Measurements from ENCODE around the gene ST6GALNAC4.

Gene ST6GALNAC4

GRCh38 chr9:127912296-127912695, 4.5 kb downstream of the ST6GALNAC4 start:
- DNase-seq (ENCODE audit: low spot score), result no peak

GRCh38 chr9:127910613-127911205, 6.1 kb downstream of the ST6GALNAC4 start:
- no peak for DNase-seq (ENCODE audit: low spot score)

GRCh38 chr9:127909839-127910273, 7.0 kb downstream of the ST6GALNAC4 start:
- no peak for DNase-seq (ENCODE audit: low spot score)

- DNase-seq (ENCODE audit: low spot score), result no peak
These were observed 8.2 kb downstream of the ST6GALNAC4 start for GRCh38 chr9:127908660-127908926.

- no peak for DNase-seq (ENCODE audit: low spot score)
These were observed 8.8 kb downstream of the ST6GALNAC4 start for GRCh38 chr9:127907867-127908659.

GRCh38 chr9:127905788-127906191, 11.1 kb downstream of the ST6GALNAC4 start:
- peak; percentile 79 for DNase-seq (ENCODE audit: low spot score)

GRCh38 chr9:127905004-127905728, 11.7 kb downstream of the ST6GALNAC4 start:
- peak; percentile 72 for DNase-seq (ENCODE audit: low spot score)

- no peak for DNase-seq (ENCODE audit: low spot score)
These were observed 12.3 kb downstream of the ST6GALNAC4 start for GRCh38 chr9:127904561-127905003.

- DNase-seq (ENCODE audit: low spot score), result peak; percentile 74
These were observed 13.0 kb downstream of the ST6GALNAC4 start for GRCh38 chr9:127903557-127904475.

GRCh38 chr9:127899128-127899943, 17.5 kb downstream of the ST6GALNAC4 start, which contains the start of gene ST6GALNAC6:
Gene ST6GALNAC6 (minus strand): TSS chr9:127899603. CDS start chr9:127897981, 1,622 bp downstream.
- peak; percentile 55 for DNase-seq (ENCODE audit: low spot score)

GRCh38 chr9:127898433-127899127, 18.3 kb downstream of the ST6GALNAC4 start:
- DNase-seq (ENCODE audit: low spot score), result no peak

GRCh38 chr9:127897193-127897692, 19.6 kb downstream of the ST6GALNAC4 start:
- DNase-seq (ENCODE audit: low spot score), result no peak

- no peak for DNase-seq (ENCODE audit: low spot score)
These were observed 20.2 kb downstream of the ST6GALNAC4 start for GRCh38 chr9:127896395-127897192.

GRCh38 chr9:127895811-127896210, 21.0 kb downstream of the ST6GALNAC4 start:
- no peak for DNase-seq (ENCODE audit: low spot score)

- DNase-seq (ENCODE audit: low spot score), result no peak
These were observed 23.4 kb downstream of the ST6GALNAC4 start for GRCh38 chr9:127893392-127893791.

- no peak for DNase-seq (ENCODE audit: low spot score)
These were observed 24.0 kb downstream of the ST6GALNAC4 start for GRCh38 chr9:127892831-127893230.

- DNase-seq (ENCODE audit: low spot score), result no peak
These were observed 26.8 kb downstream of the ST6GALNAC4 start for GRCh38 chr9:127890053-127890452.

- no peak for DNase-seq (ENCODE audit: low spot score)
These were observed 29.0 kb downstream of the ST6GALNAC4 start for GRCh38 chr9:127887792-127888191.

GRCh38 chr9:127886401-127886972, 30.4 kb downstream of the ST6GALNAC4 start:
- DNase-seq (ENCODE audit: low spot score), result no peak

Data from CD4-positive, alpha-beta T cell treated with Interleukin-6 at 100 ng/mL for 8 hours (primary cell).